Medulla oblongata (tissue), 1 donor: ENCODE measurements around the gene DPH3.
"Not testable (repeated sequence)": the region's sequence is repeated elsewhere in the genome, so short reads cannot be mapped to it uniquely, and the experiment has no call there.

Source experiments
- DNase-seq: peaks from one replicate; pipeline ENCODE4 v3.0.0-alpha.2; 2015; ENCODE audit errors: extremely low spot score

Gene DPH3

DNA sequence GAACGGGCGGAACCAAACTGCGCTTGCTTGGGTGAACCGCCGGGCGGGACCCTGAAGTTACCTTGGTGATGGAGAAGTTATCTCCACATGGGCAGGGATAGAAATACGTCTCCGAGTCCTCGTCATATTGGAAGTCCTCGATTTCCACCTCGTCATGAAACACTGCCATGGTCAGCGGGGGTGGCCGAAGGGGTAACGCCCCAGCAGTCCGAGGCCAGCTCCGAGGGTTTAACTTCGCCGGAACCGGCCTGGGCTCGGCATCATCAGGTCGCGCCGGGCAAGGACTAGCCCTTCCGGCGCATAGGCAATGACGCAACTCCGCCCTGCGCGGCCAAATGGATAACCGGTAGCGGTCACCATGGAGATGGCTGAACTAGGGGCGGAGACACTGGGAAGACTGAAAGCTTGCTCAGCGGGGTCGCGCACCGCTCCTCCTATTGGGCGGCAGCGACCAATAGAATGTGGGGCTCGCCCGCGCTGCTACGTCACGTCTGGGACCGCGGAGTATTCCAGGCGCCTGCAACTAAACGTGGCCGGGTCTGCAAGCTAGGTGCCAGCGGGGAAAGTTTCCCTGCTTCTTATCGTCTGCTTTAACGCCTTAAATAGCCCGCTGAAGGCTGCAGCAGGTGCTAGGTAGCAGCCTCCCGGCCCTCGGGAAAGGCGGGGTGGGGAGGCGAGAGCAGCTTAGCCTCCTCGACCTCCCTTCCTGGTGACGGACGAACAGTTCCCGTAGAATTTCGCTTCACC, at the start of gene DPH3, which contains the start of gene OXNAD1:
DPH3 (minus strand) TSS at position 236 of the 747 bp plus-strand sequence; CDS start at position 169, 67 bp downstream.
OXNAD1 (plus strand) TSS at position 505 of the 747 bp plus-strand sequence. CDS start 5,741 bp downstream, outside the sequence.
- DNase-seq, result peak; percentile 100

DNA sequence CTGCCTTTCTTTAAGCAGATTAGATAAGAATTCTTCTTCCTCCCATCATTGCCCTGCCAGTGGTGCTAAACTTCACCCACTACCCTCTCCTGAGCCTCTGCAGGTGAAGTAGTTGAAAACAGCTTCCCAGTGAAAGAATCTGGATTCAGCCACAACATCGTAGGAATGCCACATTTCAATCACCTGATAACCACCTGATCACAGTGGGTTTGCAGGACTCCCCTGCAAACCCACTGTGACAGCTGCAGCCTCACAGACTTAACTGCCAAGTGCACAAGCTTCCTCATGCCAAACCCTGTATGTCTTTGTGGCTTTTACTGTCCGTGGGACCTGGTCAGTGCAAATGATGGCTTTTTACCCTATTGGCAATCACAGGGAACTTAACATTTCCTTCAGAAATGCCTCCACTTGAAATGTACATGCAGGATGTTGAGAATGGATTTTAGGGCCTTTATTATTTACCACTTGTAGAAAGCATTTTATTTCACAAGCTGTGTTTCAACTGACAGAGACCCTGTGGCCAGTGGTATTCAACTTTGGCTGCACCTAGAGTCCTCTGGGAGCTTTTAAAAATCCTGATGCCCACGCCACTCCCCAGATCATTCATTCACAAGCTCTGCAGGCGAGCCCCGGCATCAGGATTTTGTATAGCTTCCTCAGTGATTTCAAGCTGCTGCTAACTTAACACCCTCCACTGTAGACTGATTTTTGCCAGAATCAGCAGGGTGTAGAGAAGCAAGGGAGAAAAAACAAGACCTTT, 49.3 kb upstream of the DPH3 start:
- DNase-seq, result no peak

GRCh38 chr3:16311960-16312451, 47.3 kb upstream of the DPH3 start:
- DNase-seq, result no peak

- DNase-seq, result not testable (repeated sequence)
Measured at GRCh38 chr3:16310486-16310885, 45.7 kb upstream of the DPH3 start.

GRCh38 chr3:16309558-16309957, 44.8 kb upstream of the DPH3 start:
- DNase-seq, result no peak

GRCh38 chr3:16308727-16309126, 44.0 kb upstream of the DPH3 start:
- DNase-seq, result no peak

GRCh38 chr3:16307832-16308531, 43.2 kb upstream of the DPH3 start:
- no peak for DNase-seq

DNA sequence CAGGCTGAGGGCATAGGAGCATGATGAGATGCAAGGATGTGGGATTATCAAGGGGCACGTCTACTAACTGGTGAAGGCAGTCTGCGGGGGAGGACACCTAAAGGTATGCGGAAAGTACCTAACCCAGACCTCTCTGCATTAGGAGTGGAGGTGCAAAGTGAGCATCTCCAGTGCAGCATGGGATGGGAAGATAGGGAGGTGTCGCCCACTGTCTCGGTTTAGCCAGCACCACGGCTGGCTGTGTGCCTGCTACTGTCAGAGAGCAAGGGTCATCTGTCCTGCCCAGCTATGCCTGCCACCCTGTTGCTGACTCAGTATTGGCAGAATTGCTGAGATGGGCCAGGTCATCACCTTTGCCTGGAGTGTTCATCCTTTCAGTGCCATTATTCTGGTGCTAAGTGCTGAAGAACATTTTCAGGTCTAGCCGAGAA, 40.4 kb upstream of the DPH3 start:
- DNase-seq, result no peak

- DNase-seq, result peak; percentile 74
Measured at GRCh38 chr3:16304061-16305010, 39.6 kb upstream of the DPH3 start.

- no peak for DNase-seq
Measured at GRCh38 chr3:16303037-16303575, 38.4 kb upstream of the DPH3 start.

GRCh38 chr3:16302082-16302631, 37.4 kb upstream of the DPH3 start:
- peak; percentile 33 for DNase-seq

DNA sequence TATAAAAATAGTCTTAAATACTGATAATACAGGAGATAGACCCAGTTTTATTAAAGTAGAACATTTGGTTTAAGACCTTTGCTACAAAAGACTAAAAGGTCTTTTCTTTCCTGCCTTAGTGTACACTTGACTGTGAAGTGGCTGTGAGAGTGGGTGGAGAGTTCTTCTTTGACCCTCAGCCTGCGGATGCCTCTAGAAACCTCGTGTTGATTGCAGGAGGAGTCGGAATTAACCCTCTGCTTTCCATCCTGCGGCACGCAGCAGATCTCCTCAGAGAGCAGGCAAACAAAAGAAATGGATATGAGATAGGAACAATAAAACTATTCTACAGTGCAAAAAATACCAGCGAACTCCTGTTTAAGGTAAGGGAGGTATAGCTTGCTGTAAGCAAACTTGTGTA, 36.8 kb upstream of the DPH3 start:
- no peak for DNase-seq

DNA sequence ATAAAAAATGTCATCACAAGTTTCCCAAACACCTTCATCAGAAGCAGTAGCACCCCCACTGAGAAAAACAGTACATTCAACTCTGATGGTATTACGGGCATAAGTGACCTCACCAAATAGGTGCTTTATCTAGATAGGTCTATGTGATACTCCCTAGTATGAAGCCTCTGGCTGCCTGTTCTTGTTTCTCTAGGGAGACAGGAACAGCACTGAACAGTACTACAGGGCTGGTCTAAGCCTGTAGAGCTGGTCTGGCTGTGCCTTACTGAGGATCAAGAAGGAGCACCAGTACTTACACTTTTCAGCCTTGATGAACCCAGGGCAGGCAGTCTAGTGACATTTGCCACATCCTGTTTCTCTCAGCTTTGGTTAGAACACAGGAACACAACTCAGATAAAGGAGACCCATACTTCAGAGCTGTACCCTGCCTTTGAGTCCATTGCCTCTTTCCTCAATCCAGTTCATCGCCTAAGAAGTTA, 36.2 kb upstream of the DPH3 start:
- no peak for DNase-seq

GRCh38 chr3:16300307-16300706, 35.6 kb upstream of the DPH3 start:
- no peak for DNase-seq

- DNase-seq, result no peak
Measured at GRCh38 chr3:16299746-16300145, 35.0 kb upstream of the DPH3 start.

DNA sequence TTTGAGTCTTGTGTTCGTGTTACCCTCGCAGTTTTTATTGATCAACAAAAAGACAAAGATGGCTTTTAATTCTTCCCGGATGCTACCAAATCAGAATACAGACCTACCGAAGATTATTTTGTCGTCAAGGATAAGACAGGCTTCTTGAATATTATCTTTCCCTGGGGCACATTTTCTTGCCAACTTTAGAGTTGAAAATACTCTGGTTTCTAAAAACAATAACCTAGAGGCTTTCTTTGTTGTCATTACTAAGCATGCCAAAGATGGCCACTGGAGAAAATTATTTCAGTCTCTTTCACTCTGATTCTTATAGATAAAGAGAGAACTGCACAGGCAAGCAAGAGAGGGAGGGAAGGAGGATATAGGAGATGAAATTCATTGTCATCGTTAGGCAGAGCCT, 34.1 kb upstream of the DPH3 start:
- no peak for DNase-seq

DNA sequence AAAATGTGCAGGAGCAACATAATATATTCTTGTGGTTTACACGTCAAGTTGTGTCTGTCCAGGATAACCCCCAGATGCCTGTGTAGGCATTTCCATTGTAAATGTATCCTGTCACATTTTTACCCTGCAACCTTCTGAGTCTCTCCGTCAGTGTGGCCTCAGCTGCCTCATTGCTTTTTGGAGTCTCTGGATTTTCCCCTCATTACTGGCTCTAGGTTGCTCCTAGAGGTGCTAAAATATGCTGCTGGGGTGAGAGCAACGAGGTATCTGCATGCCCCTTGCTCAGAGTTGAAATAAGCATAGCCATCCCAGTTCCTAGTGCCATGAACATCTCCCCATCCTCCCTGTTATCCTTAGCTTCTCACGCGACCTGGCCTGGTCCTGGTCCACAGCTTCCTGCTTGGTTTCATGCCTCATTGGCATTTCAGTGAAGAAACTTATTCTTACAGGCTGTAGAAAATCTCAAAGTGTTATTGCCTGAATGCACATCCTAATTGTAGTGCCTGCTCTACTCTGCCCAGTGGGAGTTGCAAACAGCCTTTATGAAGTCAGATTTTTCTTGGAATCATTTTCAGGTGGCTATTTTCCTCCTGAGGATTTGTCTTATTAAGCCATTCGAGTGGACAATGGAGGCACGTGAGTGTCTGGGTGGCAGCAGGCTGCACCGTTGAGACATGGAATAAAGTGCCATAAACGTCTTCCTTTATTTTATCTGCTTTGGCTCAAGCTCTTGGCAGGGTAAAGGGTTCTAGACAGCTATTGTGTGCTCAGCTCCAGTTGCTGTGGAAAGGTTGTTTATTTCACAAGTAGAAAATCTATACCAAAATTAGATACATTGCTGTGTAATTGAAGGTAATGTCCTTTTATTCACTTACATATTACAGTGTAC, 33.5 kb upstream of the DPH3 start:
- no peak for DNase-seq

GRCh38 chr3:16295298-16295890, 30.7 kb upstream of the DPH3 start:
- no peak for DNase-seq

DNA sequence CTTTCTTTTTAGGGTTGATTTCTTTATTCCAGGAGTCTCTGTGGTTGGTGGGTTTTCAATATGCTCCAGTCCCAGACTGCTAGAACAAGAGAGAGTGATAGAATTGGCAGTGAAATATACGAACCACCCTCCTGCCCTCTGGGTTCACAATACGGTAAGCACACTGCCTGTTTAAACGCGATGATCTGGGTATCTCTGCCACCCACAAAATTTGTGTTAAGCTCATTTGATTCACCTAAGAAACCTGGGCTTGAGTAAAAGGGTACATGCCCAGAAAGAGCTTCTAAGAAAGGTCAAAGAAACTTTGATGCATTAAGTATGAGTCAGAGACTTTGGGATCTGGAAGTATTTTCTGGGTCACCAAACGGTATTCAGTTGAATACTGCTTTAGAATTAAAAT, 30.1 kb upstream of the DPH3 start:
- DNase-seq, result no peak
